Activated CD4-positive, alpha-beta T cell treated with anti-CD3 and anti-CD28 coated beads, Interleukin-2, amount 50 U/mL, for 24 hours (primary cell): Measurements from ENCODE around the gene UNC13C.

Experiments
- DNase-seq, 2 donors: peaks; one replicate each; pipeline ENCODE4 v3.0.0-alpha.2; 2020; ENCODE audit warnings: low read depth in 1 of 2, low spot score in 1 of 2

Gene UNC13C

DNA sequence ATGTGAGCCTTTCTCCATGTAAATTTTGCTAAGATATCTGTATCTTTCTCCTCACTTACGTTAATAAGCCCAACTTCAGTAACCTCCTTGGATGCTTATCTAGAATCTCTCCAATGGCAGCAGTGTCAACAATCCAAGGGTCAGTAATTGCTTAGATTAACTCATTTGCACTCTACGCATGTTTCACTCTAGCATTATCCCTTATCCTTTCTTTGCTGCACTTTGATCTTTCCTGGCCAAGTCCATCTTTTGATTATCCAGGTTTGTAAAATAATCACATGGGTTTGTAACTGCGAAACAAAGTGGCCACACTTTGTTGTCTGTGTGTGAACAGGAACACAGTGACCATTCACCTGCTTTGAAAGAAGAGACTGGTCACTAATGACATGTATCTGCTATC lies 640.9 kb downstream of the UNC13C start:
- DNase-seq = no peak

- DNase-seq = no peak
Observed at GRCh38 chr15:54620916-54621315, 642.7 kb downstream of the UNC13C start.

DNA sequence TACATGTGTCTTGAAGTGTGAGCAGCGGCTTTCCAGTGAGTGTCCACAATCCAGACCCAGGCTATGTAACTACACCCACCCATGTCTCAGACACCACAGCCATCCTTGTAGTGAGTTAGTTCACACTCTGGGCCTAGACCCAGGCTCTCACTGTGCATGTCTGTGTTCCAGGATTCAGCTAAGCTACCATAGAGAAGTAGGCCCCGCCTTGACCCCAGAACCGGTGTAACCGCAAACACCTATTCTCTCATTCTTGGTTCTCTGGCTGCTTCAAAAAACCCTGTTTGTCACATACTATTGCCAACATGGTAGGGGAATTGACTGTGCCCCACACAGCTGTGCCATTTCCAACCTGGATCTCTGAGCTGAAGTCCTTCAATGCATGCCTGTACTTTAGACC lies 657.9 kb downstream of the UNC13C start:
- no peak for DNase-seq

- DNase-seq = no peak
Observed at GRCh38 chr15:54638666-54639065, 660.4 kb downstream of the UNC13C start.

DNA sequence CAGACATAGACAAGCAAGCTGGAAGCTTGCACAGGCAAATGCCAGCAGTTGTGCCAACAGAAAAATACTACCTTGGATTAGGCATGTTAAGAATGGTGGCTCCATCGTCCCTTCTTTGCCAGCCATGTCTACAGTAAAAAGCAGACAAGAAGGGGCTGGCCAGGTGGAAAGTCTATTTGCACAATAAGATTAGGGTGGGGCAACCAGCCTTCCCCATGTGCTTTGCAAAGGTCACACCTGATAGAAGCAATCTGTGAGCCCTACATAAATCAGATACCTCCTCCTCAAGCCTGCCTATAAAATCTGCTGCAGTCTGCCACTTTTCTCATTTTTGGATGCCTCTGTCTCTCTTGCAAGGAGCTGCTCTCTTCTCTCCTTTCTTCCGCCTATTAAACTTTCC lies 662.6 kb downstream of the UNC13C start:
- no peak for DNase-seq

- DNase-seq = no peak
Observed at GRCh38 chr15:54644796-54645195, 666.6 kb downstream of the UNC13C start.

- no peak for DNase-seq
Observed at GRCh38 chr15:54659646-54660045, 681.4 kb downstream of the UNC13C start.

DNA sequence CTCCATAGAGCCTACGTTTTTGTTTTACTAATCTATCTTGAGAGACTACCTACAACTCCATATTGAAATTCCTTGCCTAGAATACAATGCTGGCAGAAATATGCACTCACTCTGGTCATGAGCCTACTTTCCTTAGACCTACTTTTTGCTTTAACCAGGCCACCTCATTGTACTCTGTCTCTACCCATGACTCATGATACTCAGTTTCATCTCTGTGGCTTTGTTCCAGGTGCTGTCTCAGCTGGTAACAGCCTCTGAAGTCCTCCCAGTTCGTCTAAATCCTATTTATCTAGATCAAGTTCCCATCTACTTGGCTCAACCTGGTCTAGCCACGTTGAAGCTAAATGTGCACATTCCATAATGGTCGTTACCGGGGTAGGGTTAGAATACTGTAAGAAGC lies 682.1 kb downstream of the UNC13C start:
- DNase-seq = no peak

DNA sequence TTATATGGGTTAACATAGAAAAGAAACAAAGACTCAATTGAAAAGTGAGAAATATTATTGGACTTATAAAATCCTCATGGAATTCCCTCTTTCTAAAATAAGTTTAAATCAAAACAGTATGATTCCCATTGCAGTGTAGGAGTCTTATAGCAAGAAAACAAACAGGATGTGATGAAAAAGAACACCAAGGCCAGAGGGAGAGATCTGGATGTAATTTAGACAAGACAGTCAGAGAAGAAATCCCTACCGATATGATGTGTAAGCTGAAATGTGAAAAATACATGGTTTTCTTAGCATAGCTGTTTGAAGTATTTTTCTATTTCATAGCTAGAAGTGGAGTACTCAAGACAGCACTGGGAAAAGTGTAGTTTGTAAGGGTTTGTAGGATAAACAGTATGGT lies 697.0 kb downstream of the UNC13C start:
- DNase-seq = no peak

DNA sequence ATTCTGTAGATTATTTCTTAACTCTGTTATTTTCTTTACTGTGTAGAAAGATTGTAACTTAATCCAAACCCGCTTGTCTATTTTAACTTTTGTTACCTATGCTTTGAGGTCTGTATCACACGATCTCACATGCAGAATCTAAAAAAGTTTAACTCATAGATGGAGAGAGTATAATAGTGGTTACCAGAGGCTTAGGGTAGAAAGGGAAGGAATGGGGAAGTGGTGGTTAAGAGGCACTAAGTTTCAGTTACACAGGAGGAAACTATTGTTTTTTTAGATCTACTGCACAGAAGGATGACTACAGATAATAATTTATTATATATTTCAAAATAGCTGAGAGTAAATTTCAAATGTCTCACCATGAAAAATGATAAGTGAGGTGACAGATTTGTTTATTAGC lies 703.3 kb downstream of the UNC13C start:
- no peak for DNase-seq
